Measurements from ENCODE around the gene GNG2.

Gene GNG2

DNA sequence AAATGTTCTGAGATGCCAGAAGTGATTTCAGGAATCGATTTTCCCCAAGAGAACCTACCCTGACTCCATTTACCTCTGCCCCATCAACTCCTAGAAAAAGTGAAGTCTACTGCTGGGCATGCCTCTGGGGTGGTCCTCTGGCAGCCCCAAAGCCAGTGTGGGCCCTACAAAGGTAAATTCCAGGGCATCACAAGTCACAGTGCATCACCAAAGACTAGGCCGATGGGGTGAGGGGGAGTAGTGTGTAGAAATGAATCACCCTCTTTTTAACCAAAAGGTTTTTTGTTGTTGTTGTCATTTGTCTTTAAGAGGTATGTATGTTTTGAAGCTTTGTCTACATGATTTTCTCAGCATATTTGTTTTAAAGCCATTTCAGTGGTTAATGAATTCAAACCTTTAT lies 82.6 kb downstream of the GNG2 start:
- DNase-seq (ENCODE audit: low spot score), result no peak

DNA sequence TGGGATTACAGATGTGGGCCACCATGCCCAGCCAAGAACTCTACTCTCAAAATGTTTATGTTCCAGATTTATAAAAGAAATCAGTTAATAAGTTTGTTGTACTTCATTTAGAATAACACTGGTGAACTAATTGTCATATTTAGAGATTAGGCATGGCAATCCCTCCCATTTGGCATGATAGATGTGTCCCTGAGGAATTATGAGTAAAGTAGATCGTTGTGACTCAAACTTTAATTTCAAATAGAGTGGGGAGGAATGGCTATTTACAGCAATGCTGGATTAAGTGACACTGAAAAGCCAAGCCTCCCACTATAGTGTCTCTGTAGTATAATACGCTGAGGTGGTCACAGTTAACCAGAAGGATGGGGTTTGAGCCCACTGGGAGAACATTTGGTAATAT lies 89.6 kb downstream of the GNG2 start:
- DNase-seq (ENCODE audit: low spot score), result no peak

DNA sequence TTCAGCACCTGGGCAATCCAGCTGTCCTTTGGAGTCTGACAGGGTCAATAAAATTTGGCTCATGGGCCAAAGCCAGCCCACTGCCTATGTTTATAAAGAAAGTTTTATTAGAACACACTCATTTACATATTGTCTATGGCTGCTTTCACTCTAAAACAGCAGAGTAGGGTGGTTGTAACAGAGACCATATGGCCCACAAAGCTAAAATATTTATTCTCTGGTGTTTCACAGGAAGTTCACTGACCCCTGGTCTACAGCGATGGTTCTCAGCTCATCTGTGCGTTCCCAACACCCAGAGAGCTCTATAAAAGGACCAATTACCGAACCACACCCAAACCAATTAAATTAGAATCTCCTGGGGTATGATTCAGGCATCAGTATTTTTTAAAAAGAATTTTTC lies 91.2 kb downstream of the GNG2 start:
- DNase-seq (ENCODE audit: low spot score), result no peak

DNA sequence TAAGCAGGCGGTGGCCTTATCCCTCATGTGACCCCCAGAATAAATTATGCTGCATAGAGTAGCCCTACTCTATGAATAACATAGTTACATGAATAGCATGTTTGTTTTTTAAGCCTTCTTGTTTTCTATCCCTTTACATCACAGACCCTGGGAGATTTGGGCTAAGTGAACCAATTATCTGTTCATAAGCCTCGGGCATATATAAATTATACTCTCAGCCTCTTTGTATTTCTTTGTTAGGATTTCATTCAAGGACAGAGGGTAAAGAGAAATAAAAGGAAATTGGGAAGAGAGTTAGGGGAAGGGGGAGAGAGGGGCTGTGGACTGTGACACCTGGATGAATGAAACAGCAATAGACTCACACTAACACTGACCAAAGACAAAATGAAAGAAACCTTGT lies 93.6 kb downstream of the GNG2 start:
- DNase-seq (ENCODE audit: low spot score), result no peak

- no peak for DNase-seq (ENCODE audit: low spot score)
Measured at GRCh38 chr14:51954657-51955056, 94.2 kb downstream of the GNG2 start.

DNA sequence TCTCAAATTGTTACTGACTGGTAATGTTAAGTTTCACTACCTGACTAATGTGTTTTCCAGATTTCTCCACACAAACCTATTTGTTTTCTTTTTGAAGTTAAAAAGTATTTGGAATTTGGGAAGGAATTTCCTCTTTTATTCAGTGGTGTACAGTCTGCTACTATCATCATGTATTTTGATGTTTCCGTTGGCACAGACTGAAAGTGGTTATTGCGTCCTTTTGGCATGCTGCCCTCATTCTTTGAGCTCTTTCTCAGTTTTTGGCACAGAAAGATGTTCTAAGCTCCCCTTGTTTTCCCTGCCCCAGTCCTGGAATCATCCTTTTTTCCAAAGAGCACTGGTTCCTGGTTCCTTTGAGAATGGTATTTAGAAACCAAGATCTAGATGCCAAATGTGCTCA lies 97.5 kb downstream of the GNG2 start:
- DNase-seq (ENCODE audit: low spot score), result no peak

DNA sequence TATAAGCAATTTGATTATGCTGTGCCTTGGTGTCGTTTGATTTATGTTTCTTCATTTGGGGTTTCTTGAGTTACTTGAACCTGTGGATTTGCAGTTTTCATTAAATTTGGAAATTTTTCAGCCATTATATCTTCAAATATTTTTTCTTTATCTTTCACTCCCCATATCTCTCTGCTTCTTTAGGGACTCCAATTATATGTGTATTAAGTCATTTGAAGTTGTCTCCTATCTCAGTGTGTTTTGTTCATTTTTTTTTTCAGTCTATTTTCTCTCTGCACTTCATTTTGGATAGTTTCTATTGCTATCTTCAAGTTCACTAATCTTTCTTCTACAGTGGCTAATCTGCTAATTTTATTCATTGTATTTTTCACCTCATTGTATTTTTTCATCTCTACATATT lies 99.5 kb downstream of the GNG2 start:
- no peak for DNase-seq (ENCODE audit: low spot score)

DNA sequence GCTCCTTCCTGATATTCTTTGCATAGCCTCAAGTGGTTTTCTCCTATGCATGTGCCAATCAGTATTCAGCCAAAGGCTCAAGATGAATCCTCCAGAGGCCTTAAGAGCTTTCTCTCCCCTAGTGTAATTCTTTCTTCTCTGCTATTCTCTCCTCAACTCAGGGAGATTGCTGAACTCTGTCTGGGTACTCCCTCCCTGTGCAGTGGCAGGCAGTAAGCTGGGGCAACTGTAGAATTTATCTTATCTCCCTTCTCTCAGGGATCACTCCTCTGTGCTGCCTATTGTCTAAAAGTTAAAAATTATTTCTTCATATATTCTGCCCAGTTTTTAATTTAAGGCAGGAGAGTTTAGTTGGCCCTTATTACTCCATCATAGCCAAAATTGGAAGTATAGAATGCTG lies 100.5 kb downstream of the GNG2 start:
- no peak for DNase-seq (ENCODE audit: low spot score)

DNA sequence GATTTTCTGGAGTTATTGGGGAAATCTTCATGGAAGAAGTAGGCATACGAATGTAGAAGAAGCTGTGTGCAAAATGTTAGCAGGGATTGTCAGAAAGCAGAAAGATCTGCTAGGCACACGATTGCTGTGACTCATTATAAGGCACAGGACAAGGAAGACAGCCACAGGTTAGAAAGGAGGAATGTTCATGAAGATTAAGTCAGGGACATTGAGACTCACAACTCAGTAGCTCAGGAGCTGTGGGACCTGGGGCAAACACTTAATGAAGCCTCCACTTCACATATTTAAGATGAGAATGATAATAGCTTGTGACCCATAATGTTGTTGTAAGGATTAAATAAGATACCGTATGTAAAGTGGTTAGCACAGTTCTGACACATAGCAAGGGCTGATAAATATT lies 102.3 kb downstream of the GNG2 start:
- no peak for DNase-seq (ENCODE audit: low spot score)

DNA sequence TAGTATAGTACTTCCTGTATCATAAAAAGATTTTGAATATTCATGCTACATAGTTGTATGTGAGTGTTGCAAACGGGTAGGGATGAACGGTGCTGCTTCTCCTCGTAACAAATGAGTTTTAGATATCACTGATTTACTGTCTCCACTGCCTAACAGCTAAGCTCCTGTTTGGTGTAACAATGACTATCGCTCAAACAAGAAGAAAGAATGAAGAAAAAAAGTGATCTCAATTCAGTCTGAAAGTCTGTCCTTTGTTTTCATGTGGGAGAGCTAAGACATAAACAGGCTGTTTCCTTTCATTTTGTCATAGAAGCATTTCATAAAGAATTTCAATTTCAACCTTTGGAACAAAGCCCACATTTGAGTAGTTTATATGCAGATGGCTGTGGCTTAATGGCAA lies 102.9 kb downstream of the GNG2 start:
- no peak for DNase-seq (ENCODE audit: low spot score)

GRCh38 chr14:51967521-51967920 lies 107.1 kb downstream of the GNG2 start:
- no peak for DNase-seq (ENCODE audit: low spot score)

DNA sequence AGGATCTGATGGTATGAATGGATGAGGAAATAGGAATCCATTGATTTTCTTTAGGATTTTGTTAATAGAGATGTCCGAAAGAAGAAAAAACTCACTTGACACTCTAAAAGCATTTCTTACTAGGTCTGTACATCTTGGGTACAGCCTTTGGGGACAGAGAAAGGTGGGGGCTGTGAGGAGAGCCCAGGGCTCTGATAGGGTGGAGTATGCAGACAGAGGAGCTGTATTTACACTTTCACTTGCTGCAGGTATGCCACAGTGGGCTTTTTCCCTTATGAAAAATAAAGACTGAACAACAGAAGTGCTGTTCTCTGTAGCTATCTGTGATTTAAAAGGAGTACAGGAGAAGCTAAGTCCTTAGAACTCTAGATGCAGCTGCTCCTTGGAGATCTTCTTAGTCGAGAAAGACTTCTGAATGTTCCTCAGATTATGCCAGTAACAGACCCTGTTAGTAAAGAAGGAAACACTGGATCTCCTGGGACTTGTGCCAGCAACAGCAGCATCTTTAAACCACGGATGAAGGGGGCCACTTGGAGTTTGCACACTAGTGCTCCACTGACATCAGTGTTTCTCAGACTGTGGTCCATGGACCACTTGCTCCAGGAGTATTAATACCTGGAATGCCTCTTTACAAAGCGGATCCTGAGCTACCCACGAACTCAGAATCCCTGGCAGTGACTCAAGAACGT lies 109.6 kb downstream of the GNG2 start:
- DNase-seq (ENCODE audit: low spot score), result no peak

DNA sequence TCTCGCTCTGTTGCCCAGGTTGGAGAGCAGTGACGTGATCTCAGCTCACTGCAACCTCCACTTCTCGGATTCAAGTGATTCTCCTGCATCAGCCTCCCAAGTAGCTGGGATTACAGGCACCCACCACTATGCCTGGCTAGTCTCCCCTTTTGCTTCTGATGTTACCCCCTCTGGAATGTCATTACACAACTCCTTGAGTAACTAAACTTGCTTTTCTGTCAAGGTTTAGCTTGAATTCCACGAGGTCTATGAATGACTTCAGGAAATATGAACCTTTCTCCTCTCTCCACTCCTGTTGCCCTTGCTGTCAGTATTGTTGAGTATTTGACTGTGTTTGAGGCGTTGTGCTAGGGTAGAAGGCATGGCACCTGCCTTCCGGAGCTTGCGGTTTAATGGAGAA lies 112.2 kb downstream of the GNG2 start:
- DNase-seq (ENCODE audit: low spot score), result no peak

- DNase-seq (ENCODE audit: low spot score), result no peak
Measured at GRCh38 chr14:51977075-51977474, 116.7 kb downstream of the GNG2 start.

DNA sequence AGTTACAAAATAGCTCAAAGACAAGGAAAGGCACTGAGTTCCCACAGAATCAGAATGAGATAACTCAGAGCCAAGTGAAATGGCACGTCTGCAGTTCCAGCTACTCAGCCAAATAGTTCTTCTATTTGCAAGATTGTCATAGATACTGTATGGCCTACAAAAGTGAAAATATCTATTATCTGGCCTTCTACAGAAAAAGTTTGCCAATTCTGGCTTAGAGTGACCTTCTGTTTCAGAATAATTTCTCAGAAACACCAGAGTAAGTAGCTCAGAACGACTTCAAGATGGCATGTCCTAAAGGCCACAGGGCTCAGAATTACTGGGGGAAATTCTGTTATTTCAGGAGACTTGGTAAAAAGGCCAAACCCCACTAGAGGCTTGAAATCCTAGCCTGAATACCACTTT lies 118.3 kb downstream of the GNG2 start:
- no peak for DNase-seq (ENCODE audit: low spot score)

GRCh38 chr14:51979088-51979709 lies 118.8 kb downstream of the GNG2 start:
- DNase-seq (ENCODE audit: low spot score), result peak; percentile 34

DNA sequence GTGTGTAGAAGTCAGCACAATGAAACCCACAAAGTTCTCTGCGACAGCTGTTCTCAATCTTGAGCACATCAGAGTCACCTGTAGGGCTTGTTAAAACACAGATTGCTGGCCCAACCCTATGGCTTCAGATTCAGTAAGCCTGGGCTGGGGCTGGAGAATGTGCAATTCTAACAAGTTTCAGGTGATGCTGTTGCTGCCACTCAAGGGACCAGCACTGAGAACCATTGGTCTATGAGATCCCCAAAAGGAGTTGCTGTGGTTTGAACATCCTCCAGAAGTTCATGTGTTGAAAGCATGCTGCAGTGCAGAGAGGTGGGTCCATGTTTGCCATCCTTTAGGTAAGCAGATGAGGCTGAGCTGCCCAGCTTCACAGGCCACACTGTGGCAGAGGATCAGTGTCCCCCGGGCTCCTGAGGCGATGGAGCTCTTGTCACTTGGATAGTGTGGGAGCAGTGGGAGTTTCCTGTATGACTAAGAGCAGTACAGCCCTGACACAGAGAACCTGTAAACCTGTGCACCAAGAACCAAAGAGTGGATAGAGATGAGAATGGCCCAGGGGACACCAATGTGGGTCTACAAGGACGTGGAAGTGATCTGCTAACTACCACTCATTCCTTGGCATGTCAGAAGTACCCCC lies 120.9 kb downstream of the GNG2 start:
- no peak for DNase-seq (ENCODE audit: low spot score)

DNA sequence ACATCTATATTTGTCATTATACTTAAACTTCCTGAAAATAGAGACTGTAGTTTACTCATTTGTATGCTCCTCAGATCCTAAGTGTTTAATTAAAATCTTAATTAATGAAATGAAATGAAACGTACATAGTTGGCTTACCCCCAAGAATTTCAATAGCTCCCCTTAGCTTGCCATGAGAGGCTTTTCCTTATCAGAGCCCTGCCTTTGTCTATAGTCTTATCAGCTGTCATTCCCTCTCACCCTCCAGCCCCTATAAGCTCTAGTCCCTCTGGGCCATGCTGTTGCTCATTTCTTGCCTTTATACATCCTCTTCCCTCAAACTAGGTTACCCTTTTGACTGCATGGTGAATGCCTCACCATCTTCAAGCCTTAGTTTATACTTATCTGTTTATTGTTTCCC lies 127.8 kb downstream of the GNG2 start:
- DNase-seq (ENCODE audit: low spot score), result no peak

GRCh38 chr14:51989293-51990234 lies 129.2 kb downstream of the GNG2 start, which contains the start of gene RTRAF:
TSS of gene RTRAF (plus strand) at chr14:51989546. CDS start at chr14:51989640, 94 bp downstream.
- DNase-seq (ENCODE audit: low spot score), result peak; percentile 66

GRCh38 chr14:51990488-51990887 lies 130.1 kb downstream of the GNG2 start:
- DNase-seq (ENCODE audit: low spot score), result no peak

DNA sequence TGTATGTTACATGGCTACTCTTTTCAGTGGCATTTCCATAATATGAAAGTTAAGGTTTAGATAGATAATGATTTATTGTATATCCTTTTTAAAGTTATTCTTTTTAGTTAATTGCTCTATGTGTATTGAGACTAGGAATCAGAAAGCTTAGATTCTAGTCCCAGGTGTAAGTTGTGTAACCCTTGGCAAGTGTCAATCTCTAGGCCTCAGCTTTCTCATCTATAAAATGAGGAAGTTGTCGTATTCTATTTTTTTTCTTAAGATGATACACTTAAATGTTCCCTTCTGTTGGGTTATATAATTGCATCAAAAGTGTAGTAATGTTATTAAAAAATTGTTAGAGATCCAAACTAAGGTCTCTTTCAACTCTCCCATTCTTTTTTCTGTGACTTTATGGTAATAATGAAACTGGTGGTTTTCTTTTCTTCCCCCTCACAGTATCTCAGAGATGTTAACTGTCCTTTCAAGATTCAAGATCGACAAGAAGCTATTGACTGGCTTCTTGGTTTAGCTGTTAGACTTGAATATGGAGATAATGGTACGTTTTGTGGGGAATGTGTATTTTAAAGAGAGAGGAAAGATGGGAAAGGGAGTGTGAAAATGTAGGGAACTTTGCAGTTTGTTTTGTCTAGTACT lies 133.0 kb downstream of the GNG2 start:
- DNase-seq (ENCODE audit: low spot score), result no peak

GRCh38 chr14:51996148-51996746 lies 135.8 kb downstream of the GNG2 start:
- no peak for DNase-seq (ENCODE audit: low spot score)

All from HuH-7 (cell line).